Esophagus squamous epithelium (tissue), 4 donors: ENCODE data around the gene DENND4A.

ENCODE experiments used
- POLR2A ChIP-seq, 4 donors: fragments of 450-650 bp; IDR thresholded peaks; one replicate each; pipeline ENCODE4 v1.6.1; 2017; ENCODE audit warnings: antibody characterized with exemption in 4 of 4, mild to moderate bottlenecking in 4 of 4, moderate library complexity in 3 of 4
- TF ChIP-seq, protein P1 (sequence below), 6 experiments: fragments of 450-650 bp in 4 of 6; fragments of 200-600 bp in 2 of 6; sonication (generic) in 2 of 6; IDR thresholded peaks; one replicate each; pipeline ENCODE4 v1.5.1; 2016 to 2019; ENCODE audit warnings: antibody characterized with exemption in 6 of 6, mild to moderate bottlenecking in 4 of 6, moderate library complexity in 4 of 6

DNA sequence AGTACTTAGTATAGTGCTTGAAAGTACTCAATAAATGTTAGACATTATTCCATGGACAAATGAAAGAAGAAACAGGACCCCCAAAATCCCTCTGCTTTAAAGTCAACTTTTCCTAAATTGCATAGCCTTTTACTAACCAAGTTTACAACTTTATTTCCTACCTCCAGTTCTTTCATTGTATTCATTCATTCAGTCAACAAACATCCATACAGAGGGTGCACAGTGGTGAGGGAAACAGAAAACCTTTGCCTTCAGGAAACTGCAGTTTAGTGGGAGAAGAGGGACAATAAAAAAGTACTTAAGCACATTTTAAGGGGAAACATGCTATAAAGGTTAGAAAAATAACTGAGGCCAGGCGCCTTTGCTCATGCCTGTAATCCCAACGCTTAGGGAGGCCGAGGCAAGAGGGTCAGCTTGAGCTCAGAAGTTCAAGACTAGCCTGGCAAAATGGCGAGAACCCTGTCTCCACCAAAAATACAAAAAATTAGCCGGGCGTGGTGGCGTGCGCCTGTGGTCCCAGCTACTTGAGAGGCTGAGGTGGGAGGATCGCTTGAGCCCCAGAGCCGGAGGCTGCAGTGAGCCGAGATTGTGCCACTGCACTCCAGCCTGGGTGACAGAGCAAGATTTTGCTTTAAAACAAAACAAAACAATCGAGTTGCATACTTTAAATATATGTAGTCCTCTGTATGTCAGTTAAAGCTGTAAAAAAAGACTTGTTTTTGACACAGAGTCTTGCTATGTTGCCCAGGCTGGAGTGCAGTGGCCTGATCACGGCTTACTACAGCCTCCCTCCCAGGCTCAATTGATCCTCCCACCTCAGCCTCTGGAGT is 1.1 kb upstream of the DENND4A start:
- TF ChIP-seq, protein P1, sequence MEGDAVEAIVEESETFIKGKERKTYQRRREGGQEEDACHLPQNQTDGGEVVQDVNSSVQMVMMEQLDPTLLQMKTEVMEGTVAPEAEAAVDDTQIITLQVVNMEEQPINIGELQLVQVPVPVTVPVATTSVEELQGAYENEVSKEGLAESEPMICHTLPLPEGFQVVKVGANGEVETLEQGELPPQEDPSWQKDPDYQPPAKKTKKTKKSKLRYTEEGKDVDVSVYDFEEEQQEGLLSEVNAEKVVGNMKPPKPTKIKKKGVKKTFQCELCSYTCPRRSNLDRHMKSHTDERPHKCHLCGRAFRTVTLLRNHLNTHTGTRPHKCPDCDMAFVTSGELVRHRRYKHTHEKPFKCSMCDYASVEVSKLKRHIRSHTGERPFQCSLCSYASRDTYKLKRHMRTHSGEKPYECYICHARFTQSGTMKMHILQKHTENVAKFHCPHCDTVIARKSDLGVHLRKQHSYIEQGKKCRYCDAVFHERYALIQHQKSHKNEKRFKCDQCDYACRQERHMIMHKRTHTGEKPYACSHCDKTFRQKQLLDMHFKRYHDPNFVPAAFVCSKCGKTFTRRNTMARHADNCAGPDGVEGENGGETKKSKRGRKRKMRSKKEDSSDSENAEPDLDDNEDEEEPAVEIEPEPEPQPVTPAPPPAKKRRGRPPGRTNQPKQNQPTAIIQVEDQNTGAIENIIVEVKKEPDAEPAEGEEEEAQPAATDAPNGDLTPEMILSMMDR (IDR thresholded peaks at IDR 0.05): no peak
- TF ChIP-seq POLR2A (IDR thresholded peaks at IDR 0.05): no peak
